HS-27A (cell line): ENCODE data around the gene PPP2R5E.

Source experiments
- DNase-seq: peaks from one replicate; pipeline ENCODE4 v3.0.0-alpha.2; 2012; ENCODE audit warnings: low read depth, missing footprints

Gene PPP2R5E

GRCh38 chr14:63432888-63433552, 110.2 kb downstream of the PPP2R5E start:
- DNase-seq = no peak

DNA sequence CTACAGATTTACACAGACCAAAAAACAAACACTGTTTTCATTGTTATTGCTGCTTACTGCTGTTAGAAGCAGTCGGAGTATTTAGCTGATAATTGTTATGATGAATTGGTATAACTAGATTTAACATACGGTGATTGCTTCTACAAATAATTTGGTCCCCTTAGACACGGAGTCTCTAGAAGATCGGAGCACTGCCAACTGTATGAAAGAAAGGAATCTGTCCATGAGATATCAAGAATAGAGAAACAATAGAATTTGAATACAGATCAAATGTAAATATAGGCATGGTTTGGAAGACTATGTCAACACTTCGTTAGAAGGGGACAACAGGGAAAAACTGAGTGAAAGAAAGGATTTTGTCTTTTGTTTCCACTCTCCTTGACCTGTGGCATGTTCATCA, 110.9 kb downstream of the PPP2R5E start:
- DNase-seq = no peak

DNA sequence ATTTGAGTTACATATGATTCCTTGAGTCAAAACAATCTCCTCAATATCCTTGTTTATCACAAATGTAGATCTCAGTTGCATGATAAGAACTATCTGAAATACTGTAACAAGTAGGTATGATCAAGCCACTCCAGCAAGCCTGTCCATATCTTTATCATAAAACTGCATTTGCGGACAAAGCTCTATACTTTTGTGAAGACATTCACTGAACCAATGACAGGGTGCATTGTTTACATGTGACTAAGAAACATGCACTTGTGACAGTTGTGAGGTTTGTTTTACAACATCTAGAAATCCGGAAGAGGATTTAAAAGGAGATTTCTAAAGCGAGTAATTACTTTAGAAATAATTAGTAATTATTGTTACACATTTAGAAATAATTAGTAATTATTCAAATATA, 111.7 kb downstream of the PPP2R5E start:
- no peak for DNase-seq

GRCh38 chr14:63428486-63428885, 114.7 kb downstream of the PPP2R5E start:
- DNase-seq = no peak

DNA sequence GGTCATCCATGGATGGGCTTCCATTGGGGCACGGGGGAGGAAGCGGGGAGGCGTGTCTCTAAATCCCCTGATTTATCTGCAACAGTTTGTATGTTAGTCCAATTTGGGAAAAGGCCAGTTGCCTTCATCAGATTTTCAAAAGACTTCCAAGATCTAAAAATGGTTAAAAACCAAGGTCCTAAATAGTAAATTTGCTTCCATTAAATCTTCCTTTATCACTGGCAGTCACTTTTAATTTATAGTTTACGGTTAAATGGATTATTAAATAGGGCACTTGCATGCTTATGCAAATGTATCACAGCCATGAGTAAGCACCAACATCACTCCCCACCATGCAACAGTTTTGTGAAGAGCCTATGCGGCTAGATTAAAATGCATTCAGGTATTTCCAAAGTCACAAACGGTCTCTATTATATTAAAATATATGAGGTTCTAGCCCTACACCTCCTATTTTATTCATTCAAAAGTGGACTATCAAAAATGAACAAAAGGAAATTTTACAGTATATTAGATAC, 116.3 kb downstream of the PPP2R5E start:
- no peak for DNase-seq

GRCh38 chr14:63423889-63424288, 119.3 kb downstream of the PPP2R5E start:
- DNase-seq = no peak

GRCh38 chr14:63423381-63423780, 119.8 kb downstream of the PPP2R5E start:
- no peak for DNase-seq

- DNase-seq = no peak
Measured at GRCh38 chr14:63421919-63422318, 121.3 kb downstream of the PPP2R5E start.

DNA sequence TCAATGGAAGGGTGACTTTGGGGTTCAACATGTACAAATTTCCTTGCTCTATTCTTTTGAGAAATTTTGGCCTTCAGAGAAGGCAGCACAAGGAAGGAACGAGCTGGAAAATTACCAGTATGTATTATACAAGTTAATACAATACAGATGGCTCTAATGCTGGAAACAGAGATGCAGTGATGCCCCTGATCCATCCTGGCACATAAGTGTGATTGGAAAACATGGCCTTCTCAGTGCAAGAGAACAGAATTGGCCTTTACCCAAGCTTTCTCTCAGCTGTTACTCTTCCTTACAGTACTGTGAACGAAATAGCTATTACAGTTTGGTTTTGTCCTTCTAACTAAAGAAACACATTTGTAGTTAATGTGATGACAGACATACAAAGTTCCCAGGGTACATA, 122.0 kb downstream of the PPP2R5E start:
- no peak for DNase-seq

DNA sequence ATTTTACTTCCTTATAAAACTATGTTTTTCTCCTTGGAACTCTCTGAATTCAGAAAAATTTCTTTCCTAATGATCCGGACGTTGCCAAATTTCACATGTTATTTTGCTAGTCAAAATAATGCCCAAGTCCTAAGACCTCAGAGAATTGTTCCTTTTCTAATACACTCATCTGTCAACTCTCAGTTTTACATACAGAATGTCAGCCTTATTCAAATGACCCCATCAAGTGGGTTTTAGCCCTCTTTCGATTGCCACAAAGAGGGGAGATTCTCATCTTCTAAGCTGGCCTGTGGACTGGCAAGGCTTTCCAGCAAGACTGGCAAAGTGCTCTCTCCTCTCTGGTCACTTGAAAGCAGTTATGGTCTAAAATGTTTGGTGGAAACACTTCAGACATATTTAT, 125.2 kb downstream of the PPP2R5E start:
- no peak for DNase-seq

GRCh38 chr14:63413009-63413408, 130.2 kb downstream of the PPP2R5E start:
- no peak for DNase-seq

GRCh38 chr14:63406333-63406732, 136.8 kb downstream of the PPP2R5E start:
- no peak for DNase-seq

- no peak for DNase-seq
Measured at GRCh38 chr14:63405715-63406114, 137.5 kb downstream of the PPP2R5E start.

- DNase-seq = no peak
Measured at GRCh38 chr14:63404906-63405305, 138.3 kb downstream of the PPP2R5E start.

DNA sequence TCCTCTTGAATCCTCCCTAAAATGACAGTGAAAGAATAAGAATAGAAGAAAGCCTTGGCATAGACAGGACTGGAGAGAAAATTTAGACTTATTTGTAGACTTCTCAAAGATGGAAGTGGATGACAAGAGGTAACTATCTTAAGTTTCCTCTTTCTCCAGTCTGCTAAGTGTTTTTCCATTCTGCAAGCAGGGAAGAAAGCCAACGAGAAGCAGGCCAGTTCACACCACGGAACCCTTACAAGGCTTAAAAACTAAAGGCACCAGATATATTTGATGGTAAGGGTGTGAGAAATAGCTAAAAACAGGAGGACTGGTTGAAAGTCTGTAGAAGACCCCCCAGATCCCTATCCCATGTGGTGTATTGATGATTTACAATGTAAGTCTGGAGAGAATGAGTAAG, 141.5 kb downstream of the PPP2R5E start:
- no peak for DNase-seq

- no peak for DNase-seq
Measured at GRCh38 chr14:63398952-63399351, 144.2 kb downstream of the PPP2R5E start.

GRCh38 chr14:63394841-63395240, 148.3 kb downstream of the PPP2R5E start:
- no peak for DNase-seq

DNA sequence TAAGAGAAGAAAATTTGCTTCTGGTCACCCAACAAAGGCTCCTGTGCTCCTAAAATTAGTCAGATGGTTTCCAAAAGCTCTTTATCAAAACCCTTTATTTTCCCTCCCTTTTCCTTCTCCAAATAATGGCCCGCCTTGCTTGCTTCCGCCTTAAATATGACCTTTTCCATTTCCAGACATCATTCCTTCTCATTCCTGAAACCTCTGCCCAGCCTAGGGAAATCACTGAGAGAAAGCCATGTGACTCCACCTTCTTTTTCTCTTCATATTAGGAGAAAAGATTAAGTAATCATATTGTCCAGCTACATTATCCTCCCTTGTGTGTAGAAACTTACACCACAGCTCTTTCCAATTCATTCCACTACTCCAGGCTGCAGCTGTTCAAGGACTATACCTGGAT, 148.7 kb downstream of the PPP2R5E start:
- DNase-seq = no peak

DNA sequence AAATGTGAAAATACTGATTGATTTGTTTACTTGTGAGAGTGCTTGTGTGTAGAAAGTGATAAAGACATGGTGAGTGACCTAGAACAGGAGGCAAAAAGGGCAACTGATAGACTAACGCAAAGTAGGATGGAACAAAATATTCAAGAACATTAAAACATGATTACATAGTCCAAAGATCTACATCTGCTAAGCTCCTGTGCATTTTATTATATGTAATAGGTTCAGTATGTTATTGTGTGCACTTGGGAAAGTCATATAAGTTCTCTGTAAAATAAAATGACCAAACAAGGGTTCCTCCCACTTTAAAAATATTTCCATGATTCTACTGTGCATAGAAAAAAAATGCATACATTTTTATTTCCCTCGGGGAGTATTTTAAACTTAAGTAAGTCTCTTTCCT, 150.2 kb downstream of the PPP2R5E start:
- DNase-seq = no peak

DNA sequence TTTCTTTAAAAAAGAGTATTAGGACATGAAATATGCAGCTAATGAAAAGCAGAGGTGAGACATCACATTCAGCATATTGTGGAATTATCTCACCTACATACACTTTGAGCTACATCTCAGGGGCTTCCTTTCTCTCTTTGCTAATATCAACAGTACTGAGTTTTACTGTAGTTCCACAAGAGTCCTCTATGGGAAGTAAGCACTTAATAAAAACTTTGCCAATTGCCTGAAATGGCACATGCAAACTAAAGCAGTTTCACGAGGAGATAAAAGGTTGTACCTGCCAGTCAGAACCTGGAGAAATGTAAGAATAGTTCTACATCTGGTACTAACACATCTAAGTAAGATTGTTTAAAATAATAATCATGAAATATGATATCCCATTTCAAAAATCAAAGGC, 150.9 kb downstream of the PPP2R5E start:
- no peak for DNase-seq

DNA sequence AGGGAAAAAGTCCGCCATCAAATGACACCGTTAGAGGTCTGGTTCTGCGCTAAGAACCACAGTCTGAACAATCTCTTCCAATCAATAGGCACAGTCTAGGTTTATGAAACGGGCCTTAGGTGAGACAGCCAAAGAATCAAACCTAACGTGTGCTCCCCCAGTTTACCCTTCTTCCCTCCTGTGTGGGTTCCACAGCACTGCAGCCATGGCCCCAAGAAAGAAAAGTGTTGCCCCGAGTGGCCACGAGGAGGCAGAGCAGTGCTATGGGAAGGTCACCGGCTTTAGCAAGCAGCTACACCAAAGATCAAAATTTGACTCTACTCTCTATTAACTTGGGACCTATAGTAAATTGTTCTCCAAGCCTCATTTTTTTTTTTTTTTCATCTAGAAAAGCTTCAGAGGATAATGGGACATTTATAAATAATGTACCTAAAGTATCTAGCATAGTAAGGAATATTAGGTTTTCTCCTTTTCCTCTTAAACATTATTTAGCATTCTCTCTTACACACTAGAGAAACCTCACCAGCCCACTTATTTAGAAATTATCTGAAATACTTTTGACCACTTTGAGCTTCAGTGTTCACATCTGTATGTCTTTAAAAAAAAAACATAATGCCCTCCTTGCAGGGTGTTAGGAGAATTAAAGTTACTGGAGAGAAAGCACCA, 154.3 kb downstream of the PPP2R5E start:
- no peak for DNase-seq

GRCh38 chr14:63387711-63388110, 155.5 kb downstream of the PPP2R5E start:
- DNase-seq = no peak

GRCh38 chr14:63383776-63384367, 159.3 kb downstream of the PPP2R5E start:
- DNase-seq = no peak
